OCI-LY1 (cell line): ENCODE data around the gene CRTAC1.

Source experiments
- H2AFZ ChIP-seq: fragments of 200-600 bp; sonication (generic), shearing (Covaris generic); 2 replicates; pipeline ENCODE4 v1.6.0; 2014; ENCODE audit warnings: antibody characterized with exemption, mild to moderate bottlenecking, low read length
- H3F3A ChIP-seq: fragments of 200-600 bp; sonication (generic), shearing (Covaris generic); 2 replicates; pipeline ENCODE4 v1.6.0; 2014; ENCODE audit warnings: mild to moderate bottlenecking, antibody characterized with exemption, low read length, moderate library complexity; ENCODE audit not compliant: insufficient read depth
- H3K27ac ChIP-seq: fragments of 200-600 bp; sonication (generic); 2 replicates; pipeline ENCODE4 v1.5.1; 2014; ENCODE audit warnings: low read length, mixed run types, mild to moderate bottlenecking, low read depth; ENCODE audit not compliant: poor library complexity, severe bottlenecking
- H3K27me3 ChIP-seq: fragments of 200-600 bp; sonication (generic); 2 replicates; pipeline ENCODE4 v1.6.0; 2014; ENCODE audit warnings: antibody characterized with exemption, mild to moderate bottlenecking, low read length, moderate library complexity; ENCODE audit not compliant: insufficient read depth
- H3K36me3 ChIP-seq: fragments of 200-600 bp; sonication (generic); 2 replicates; pipeline ENCODE4 v1.6.1; 2014; ENCODE audit warnings: mild to moderate bottlenecking, antibody characterized with exemption, low read length, moderate library complexity, mixed read lengths; ENCODE audit not compliant: insufficient read depth
- H3K4me1 ChIP-seq: fragments of 200-600 bp; sonication (generic); 2 replicates; pipeline ENCODE4 v1.5.1; 2014; ENCODE audit warnings: mild to moderate bottlenecking, low read length, moderate library complexity; ENCODE audit not compliant: insufficient read depth, severe bottlenecking
- H3K4me2 ChIP-seq: fragments of 200-600 bp; sonication (generic), shearing (Covaris generic); 2 replicates; pipeline ENCODE4 v1.6.1; 2014; ENCODE audit warnings: low read length
- H3K4me3 ChIP-seq: fragments of 200-600 bp; sonication (generic); 2 replicates; pipeline ENCODE4 v1.5.1; 2014; ENCODE audit warnings: low read length, low read depth, mild to moderate bottlenecking, mixed read lengths; ENCODE audit not compliant: poor library complexity, severe bottlenecking
- H3K79me2 ChIP-seq: fragments of 200-600 bp; shearing (Covaris generic); 2 replicates; pipeline ENCODE4 v1.6.1; 2016; ENCODE audit warnings: mixed run types, low read length, mixed read lengths; ENCODE audit not compliant: insufficient read depth
- H3K9ac ChIP-seq: fragments of 200-600 bp; sonication (generic), shearing (Covaris generic); 2 replicates; pipeline ENCODE4 v1.6.1; 2014; ENCODE audit warnings: mild to moderate bottlenecking, low read length, mixed read lengths
- H3K9me2 ChIP-seq: fragments of 200-600 bp; sonication (generic), shearing (Covaris generic); 2 replicates; pipeline ENCODE4 v1.6.1; 2014; ENCODE audit warnings: low read depth, mild to moderate bottlenecking, low read length, mixed read lengths
- H3K9me3 ChIP-seq: fragments of 200-600 bp; shearing (Covaris generic); 2 replicates; pipeline ENCODE4 v1.6.1; 2014; ENCODE audit warnings: low read length, mixed read lengths
- H4K20me1 ChIP-seq: fragments of 200-600 bp; sonication (generic), shearing (Covaris generic); 2 replicates; pipeline ENCODE4 v1.6.0; 2016; ENCODE audit warnings: mild to moderate bottlenecking, low read length; ENCODE audit not compliant: insufficient read depth
- EZH2 ChIP-seq: fragments of 200-600 bp; sonication (generic), shearing (Covaris generic); IDR thresholded peaks from 2 replicates; pipeline ENCODE4 v1.8.0; 2017; ENCODE audit warnings: borderline replicate concordance, mixed run types, mild to moderate bottlenecking, antibody characterized with exemption, low read length, moderate library complexity, mixed read lengths
- TF ChIP-seq, protein P1 (sequence below): fragments of 200-600 bp; sonication (generic), shearing (Covaris generic); IDR thresholded peaks from 2 replicates; pipeline ENCODE4 v1.5.1; 2017; ENCODE audit warnings: mild to moderate bottlenecking, antibody characterized with exemption, low read length, moderate library complexity, mixed read lengths

CRTAC1 gene

DNA sequence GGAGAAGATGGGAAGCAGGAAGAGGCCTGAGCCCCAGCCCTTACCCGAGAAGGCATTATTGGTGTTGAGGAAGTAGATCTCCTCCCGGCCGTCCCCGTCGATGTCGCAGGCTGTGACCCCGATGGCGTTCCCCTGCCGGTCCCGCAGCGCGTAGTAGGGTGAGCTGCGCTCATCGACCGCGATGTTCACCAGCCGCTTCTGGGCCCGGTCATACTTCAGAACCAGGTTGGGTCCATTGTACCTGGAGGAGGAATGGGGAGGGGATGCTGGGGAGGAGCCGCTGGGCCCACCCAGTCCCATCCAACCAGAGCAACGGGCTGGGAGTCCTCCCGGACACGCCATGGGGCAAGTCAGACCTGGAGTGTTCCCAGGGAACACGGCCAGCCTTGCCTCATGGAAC, 94.3 kb downstream of the CRTAC1 start:
- no peak overlapping the region for H3K4me2 ChIP-seq
- H3K9ac ChIP-seq, result no peak overlapping the region
- H3K27ac ChIP-seq, result no peak overlapping the region
- no peak overlapping the region for H2AFZ ChIP-seq
- no peaks in the 10 kb centered on the region for H3K79me2 ChIP-seq
- H4K20me1 ChIP-seq, result no peaks in the 10 kb centered on the region
- H3K27me3 ChIP-seq, result no peaks in the 10 kb centered on the region
- H3K36me3 ChIP-seq, result no peaks in the 10 kb centered on the region
- no peaks in the 10 kb centered on the region for H3K9me3 ChIP-seq
- H3F3A ChIP-seq, result no peaks in the 10 kb centered on the region
- H3K4me3 ChIP-seq, result no peak overlapping the region
- H3K9me2 ChIP-seq, result no peaks in the 10 kb centered on the region
- no peak for TF ChIP-seq EZH2
- TF ChIP-seq, protein P1, sequence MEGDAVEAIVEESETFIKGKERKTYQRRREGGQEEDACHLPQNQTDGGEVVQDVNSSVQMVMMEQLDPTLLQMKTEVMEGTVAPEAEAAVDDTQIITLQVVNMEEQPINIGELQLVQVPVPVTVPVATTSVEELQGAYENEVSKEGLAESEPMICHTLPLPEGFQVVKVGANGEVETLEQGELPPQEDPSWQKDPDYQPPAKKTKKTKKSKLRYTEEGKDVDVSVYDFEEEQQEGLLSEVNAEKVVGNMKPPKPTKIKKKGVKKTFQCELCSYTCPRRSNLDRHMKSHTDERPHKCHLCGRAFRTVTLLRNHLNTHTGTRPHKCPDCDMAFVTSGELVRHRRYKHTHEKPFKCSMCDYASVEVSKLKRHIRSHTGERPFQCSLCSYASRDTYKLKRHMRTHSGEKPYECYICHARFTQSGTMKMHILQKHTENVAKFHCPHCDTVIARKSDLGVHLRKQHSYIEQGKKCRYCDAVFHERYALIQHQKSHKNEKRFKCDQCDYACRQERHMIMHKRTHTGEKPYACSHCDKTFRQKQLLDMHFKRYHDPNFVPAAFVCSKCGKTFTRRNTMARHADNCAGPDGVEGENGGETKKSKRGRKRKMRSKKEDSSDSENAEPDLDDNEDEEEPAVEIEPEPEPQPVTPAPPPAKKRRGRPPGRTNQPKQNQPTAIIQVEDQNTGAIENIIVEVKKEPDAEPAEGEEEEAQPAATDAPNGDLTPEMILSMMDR, result no peak
- no peaks in the 10 kb centered on the region for H3K4me1 ChIP-seq

GRCh38 chr10:97932932-97933530, 97.4 kb downstream of the CRTAC1 start:
- Histone ChIP-seq H3K4me2 (no peak overlapping the region), H3K79me2 (no peaks in the 10 kb centered on the region), H2AFZ (no peak overlapping the region), H3K9ac (no peak overlapping the region), H4K20me1 (no peaks in the 10 kb centered on the region), H3K9me3 (no peaks in the 10 kb centered on the region), H3K27me3 (no peaks in the 10 kb centered on the region), H3K27ac (no peak overlapping the region), H3K4me1 (no peaks in the 10 kb centered on the region), H3K4me3 (no peak overlapping the region), H3K36me3 (no peaks in the 10 kb centered on the region), H3K9me2 (no peaks in the 10 kb centered on the region), H3F3A (no peaks in the 10 kb centered on the region)
- TF ChIP-seq, protein P1, result no peak
- TF ChIP-seq EZH2, result no peak

DNA sequence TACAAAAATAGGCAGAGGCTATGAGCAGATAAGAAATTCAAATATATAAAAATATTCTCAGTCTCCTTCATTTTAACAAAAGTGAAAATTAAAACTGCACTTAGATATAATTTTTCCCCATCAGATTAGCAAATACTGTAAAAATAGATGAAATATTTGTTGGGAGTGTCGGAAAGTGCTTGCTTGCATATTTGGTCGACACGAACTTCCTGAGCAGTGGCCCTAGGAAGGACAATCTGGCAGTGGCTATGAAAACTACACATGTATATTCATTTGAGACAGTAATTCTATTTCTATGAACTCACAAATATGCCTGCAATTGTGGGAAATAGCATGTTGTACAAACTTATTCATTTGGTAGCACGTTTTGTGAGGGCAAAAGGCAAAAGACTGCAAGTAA, 99.4 kb downstream of the CRTAC1 start:
- TF ChIP-seq, protein P1, result no peak
- no peak for TF ChIP-seq EZH2
- Histone ChIP-seq H3K27me3 (no peaks in the 10 kb centered on the region), H3K9me3 (no peaks in the 10 kb centered on the region), H3K4me1 (no peaks in the 10 kb centered on the region), H3K27ac (no peak overlapping the region), H4K20me1 (no peaks in the 10 kb centered on the region), H3K9me2 (no peaks in the 10 kb centered on the region), H3K4me3 (no peak overlapping the region), H3K79me2 (no peaks in the 10 kb centered on the region), H3F3A (no peaks in the 10 kb centered on the region), H3K4me2 (no peak overlapping the region), H3K36me3 (no peaks in the 10 kb centered on the region), H2AFZ (no peak overlapping the region), H3K9ac (no peak overlapping the region)
